Epithelial cell of alveolus of lung (primary cell): Measurements from ENCODE around the gene PHF21B. TPM values are rescaled to one million over a fixed set of nuclear protein-coding genes. Genes with fewer than 3 reads are reported as not detected.

Source experiments
- total RNA-seq: library from RNA; depleted of rRNA; stranded (reverse); fragments of >200 nt; gene quantifications from 2 replicates; pipeline ENCODE4 v1.2.1, GENCODE V29; 2015

Gene PHF21B
- total RNA-seq = not detected in 2 replicates

GRCh38 chr22:45009606-45010531, at the start of gene PHF21B:
Gene PHF21B, minus strand, starts transcription at chr22:45010005. Its CDS starts 456 bp downstream, at chr22:45009549.

Other genes starting within 250 kb of the PHF21B start
- 47.6 and 76.9 TPM in 2 replicates for gene NUP50, start 153.9 kb upstream of the PHF21B start, total RNA-seq
- gene KIAA0930, start 230.9 kb upstream of the PHF21B start, total RNA-seq = 25.2 and 29.3 TPM in 2 replicates